ENCODE measurements around the gene OR8J1.

The OR8J1 gene

DNA sequence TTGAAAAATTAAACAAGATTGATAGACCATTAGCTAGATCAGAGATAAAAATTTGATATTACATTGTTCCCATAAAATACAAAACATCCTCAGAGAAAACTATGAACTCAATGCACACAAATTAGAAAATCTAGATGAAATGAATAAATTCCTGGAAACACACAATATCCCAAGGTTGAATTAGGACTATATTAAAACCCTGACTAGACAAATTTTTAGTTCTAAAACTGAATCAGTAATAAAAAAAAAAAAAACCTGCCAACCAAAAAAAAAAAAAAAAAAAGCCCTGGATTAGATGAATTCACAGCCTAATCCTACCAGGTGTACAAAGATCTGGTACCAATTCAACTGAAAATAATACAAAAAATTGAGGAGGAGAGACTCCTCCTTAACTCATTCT lies 13.8 kb upstream of the OR8J1 start:
- no peak for DNase-seq (ENCODE audit: low read depth)
- TF ChIP-seq, protein P1, sequence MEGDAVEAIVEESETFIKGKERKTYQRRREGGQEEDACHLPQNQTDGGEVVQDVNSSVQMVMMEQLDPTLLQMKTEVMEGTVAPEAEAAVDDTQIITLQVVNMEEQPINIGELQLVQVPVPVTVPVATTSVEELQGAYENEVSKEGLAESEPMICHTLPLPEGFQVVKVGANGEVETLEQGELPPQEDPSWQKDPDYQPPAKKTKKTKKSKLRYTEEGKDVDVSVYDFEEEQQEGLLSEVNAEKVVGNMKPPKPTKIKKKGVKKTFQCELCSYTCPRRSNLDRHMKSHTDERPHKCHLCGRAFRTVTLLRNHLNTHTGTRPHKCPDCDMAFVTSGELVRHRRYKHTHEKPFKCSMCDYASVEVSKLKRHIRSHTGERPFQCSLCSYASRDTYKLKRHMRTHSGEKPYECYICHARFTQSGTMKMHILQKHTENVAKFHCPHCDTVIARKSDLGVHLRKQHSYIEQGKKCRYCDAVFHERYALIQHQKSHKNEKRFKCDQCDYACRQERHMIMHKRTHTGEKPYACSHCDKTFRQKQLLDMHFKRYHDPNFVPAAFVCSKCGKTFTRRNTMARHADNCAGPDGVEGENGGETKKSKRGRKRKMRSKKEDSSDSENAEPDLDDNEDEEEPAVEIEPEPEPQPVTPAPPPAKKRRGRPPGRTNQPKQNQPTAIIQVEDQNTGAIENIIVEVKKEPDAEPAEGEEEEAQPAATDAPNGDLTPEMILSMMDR (IDR thresholded peaks at IDR 0.05; ENCODE audit: low read depth, low read length) = no peak
- TF ChIP-seq POLR2A (IDR thresholded peaks at IDR 0.05; ENCODE audit: extremely low read depth, insufficient read length) = no peak
- TF ChIP-seq, protein P2, sequence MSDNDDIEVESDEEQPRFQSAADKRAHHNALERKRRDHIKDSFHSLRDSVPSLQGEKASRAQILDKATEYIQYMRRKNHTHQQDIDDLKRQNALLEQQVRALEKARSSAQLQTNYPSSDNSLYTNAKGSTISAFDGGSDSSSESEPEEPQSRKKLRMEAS (IDR thresholded peaks at IDR 0.05; ENCODE audit: low read depth, low read length) = no peak
- no peak for TF ChIP-seq MYC (IDR thresholded peaks at IDR 0.05; ENCODE audit: low read depth, low read length)
- H3K4me3 ChIP-seq (ENCODE audit: low read depth, low read length) = no peak overlapping the region

DNA sequence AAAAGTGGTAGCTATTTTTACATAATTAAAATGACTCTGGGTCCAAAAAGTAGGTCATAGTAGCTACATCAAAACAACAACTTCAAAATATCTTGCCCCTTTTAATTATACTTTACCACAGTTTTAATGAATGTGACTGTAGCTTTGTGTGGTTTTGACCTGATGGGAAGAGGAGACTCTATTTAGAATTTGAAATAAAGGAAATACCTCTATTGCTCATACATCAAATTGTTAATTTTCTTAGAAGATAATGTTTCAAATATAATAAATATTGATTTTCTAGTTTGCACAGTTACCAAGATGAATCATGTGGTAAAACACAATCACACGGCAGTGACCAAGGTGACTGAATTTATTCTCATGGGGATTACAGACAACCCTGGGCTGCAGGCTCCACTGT lies 8.4 kb upstream of the OR8J1 start, which contains the start of gene OR8K1:
Gene OR8K1, plus strand, starts transcription at position 301 of the 400 bp plus-strand sequence. Its CDS starts 0 bp downstream, at position 301.
- no peak for DNase-seq (ENCODE audit: low read depth)
- TF ChIP-seq POLR2A (IDR thresholded peaks at IDR 0.05; ENCODE audit: extremely low read depth, insufficient read length) (no peak), MYC (IDR thresholded peaks at IDR 0.05; ENCODE audit: low read depth, low read length) (no peak)
- TF ChIP-seq, protein P1 (IDR thresholded peaks at IDR 0.05; ENCODE audit: low read depth, low read length) = no peak
- TF ChIP-seq, protein P2 (IDR thresholded peaks at IDR 0.05; ENCODE audit: low read depth, low read length) = no peak
- H3K4me3 ChIP-seq (ENCODE audit: low read depth, low read length) = no peak within 1 kb of the TSS

DNA sequence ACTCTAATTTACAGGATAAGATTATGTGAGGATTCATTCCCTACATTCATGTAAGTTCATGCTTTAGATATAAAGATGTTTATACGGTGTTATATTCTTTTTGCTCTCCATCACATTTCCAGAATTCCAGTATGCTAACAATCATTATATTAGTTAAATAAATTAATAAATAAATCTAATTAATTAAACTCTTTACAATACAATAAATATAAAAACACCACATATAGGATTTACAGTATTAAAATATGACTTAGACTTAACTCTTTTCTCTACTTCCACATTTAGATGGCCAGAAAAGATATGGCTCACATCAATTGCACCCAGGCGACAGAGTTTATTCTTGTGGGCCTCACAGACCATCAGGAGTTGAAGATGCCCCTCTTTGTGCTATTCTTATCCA lies 21.2 kb downstream of the OR8J1 start, which contains the start of gene OR8U1:
Gene OR8U1, plus strand, starts transcription at position 301 of the 400 bp plus-strand sequence. Its CDS starts 0 bp downstream, at position 301.
- no peak within 1 kb of the TSS for H3K4me3 ChIP-seq (ENCODE audit: low read depth, low read length)
- TF ChIP-seq POLR2A (IDR thresholded peaks at IDR 0.05; ENCODE audit: extremely low read depth, insufficient read length) (no peak), MYC (IDR thresholded peaks at IDR 0.05; ENCODE audit: low read depth, low read length) (no peak)
- TF ChIP-seq, protein P2 (IDR thresholded peaks at IDR 0.05; ENCODE audit: low read depth, low read length) = no peak
- TF ChIP-seq, protein P1 (IDR thresholded peaks at IDR 0.05; ENCODE audit: low read depth, low read length) = no peak
- no peak for DNase-seq (ENCODE audit: low read depth)

DNA sequence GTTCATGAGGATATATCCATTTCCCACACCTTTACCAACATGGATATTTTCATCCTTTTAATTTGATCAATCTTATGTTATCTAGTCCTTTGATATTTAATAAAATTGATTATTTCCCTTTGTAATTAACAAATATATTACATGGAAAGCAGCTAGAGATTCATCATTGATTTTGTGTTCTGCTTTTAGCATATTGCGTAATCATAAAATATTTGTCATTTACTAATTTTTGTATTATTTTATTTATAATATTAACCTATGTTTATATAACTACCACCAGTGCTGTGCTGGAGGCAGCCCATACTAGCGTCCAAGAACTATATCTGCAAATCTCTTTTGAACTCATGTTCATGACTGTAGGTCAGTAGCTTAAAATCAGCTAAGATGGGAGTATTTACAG lies 26.0 kb downstream of the OR8J1 start:
- H3K4me3 ChIP-seq (ENCODE audit: low read depth, low read length) = no peak overlapping the region
- TF ChIP-seq POLR2A (IDR thresholded peaks at IDR 0.05; ENCODE audit: extremely low read depth, insufficient read length) (no peak), MYC (IDR thresholded peaks at IDR 0.05; ENCODE audit: low read depth, low read length) (no peak)
- TF ChIP-seq, protein P2 (IDR thresholded peaks at IDR 0.05; ENCODE audit: low read depth, low read length) = no peak
- TF ChIP-seq, protein P1 (IDR thresholded peaks at IDR 0.05; ENCODE audit: low read depth, low read length) = no peak
- DNase-seq (ENCODE audit: low read depth) = no peak

DNA sequence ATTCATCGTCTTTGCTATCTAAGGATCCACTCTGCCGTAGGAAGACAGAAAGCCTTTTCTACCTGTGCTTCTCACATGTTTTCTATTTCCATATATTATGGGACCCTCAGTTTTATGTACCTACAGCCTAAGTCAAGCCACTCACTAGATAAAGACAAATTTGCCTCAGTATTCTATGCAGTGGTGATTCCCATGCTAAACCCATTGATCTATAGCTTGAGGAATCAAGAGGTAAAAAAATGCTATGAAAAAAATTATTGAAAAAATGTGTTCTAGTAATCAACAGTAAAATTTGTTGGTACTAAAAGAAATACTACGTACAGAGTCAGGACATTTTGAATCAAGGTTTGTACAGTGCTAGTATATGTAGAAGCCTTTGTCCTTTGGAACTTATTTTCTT lies 40.3 kb downstream of the OR8J1 start:
- H3K4me3 ChIP-seq (ENCODE audit: low read depth, low read length) = no peak overlapping the region
- no peak for DNase-seq (ENCODE audit: low read depth)
- TF ChIP-seq, protein P1 (IDR thresholded peaks at IDR 0.05; ENCODE audit: low read depth, low read length) = no peak
- no peak for TF ChIP-seq POLR2A (IDR thresholded peaks at IDR 0.05; ENCODE audit: extremely low read depth, insufficient read length)
- TF ChIP-seq, protein P2 (IDR thresholded peaks at IDR 0.05; ENCODE audit: low read depth, low read length) = no peak
- TF ChIP-seq MYC (IDR thresholded peaks at IDR 0.05; ENCODE audit: low read depth, low read length) = no peak

All from NB4 (cell line).